ENCODE measurements around the gene CELF2. TPM values are rescaled to one million over a fixed set of nuclear protein-coding genes. Genes with fewer than 3 reads are reported as not detected.

CELF2 gene
- total and polyA plus RNA-seq, 7 donors, result 6.0 to 83.1 (median 48.9) TPM

GRCh38 chr10:11138314-11139033 lies 120.8 kb downstream of the CELF2 start:
- H3K27ac ChIP-seq, result no peak overlapping the region
- intact Hi-C loops (cut with DNase I), result no loop called here
- H3K4me3 ChIP-seq, result no peak overlapping the region
- no peaks in the 10 kb centered on the region for H3K9me3 ChIP-seq
- H3K4me1 ChIP-seq, result peaks cover 0 to 16% (median 8%) of the 10 kb centered on the region in 4 donors
- no peaks in the 10 kb centered on the region for H3K27me3 ChIP-seq
- WGBS, 2 donors, result 67 to 73% methylated on average over 9 of the region's 9 CpGs
- H3K36me3 ChIP-seq, result no peaks in the 10 kb centered on the region
- no peak for DNase-seq
- TF ChIP-seq, protein P1, sequence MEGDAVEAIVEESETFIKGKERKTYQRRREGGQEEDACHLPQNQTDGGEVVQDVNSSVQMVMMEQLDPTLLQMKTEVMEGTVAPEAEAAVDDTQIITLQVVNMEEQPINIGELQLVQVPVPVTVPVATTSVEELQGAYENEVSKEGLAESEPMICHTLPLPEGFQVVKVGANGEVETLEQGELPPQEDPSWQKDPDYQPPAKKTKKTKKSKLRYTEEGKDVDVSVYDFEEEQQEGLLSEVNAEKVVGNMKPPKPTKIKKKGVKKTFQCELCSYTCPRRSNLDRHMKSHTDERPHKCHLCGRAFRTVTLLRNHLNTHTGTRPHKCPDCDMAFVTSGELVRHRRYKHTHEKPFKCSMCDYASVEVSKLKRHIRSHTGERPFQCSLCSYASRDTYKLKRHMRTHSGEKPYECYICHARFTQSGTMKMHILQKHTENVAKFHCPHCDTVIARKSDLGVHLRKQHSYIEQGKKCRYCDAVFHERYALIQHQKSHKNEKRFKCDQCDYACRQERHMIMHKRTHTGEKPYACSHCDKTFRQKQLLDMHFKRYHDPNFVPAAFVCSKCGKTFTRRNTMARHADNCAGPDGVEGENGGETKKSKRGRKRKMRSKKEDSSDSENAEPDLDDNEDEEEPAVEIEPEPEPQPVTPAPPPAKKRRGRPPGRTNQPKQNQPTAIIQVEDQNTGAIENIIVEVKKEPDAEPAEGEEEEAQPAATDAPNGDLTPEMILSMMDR (IDR thresholded peaks at IDR 0.05), result no peak
- TF ChIP-seq POLR2A (IDR thresholded peaks at IDR 0.05), result no peak

- WGBS, 2 donors, result 85 to 89% methylated on average over 6 of the region's 6 CpGs
- no peaks in the 10 kb centered on the region for H3K9me3 ChIP-seq
- H3K4me1 ChIP-seq, result peaks cover 0 to 36% (median 19%) of the 10 kb centered on the region in 4 donors
- no peak overlapping the region for H3K27ac ChIP-seq
- intact Hi-C loops (cut with DNase I), result no loop called here
- no peaks in the 10 kb centered on the region for H3K36me3 ChIP-seq
- H3K27me3 ChIP-seq, result no peaks in the 10 kb centered on the region
- TF ChIP-seq POLR2AphosphoS5 (IDR thresholded peaks at IDR 0.05) (no peak), POLR2A (IDR thresholded peaks at IDR 0.05) (no peak), EP300 (IDR thresholded peaks at IDR 0.05) (no peak)
- TF ChIP-seq, protein P1 (IDR thresholded peaks at IDR 0.05), result no peak
- no peak overlapping the region for H3K4me3 ChIP-seq
- DNase-seq, result no peak
Measured at GRCh38 chr10:11140963-11141362, 123.3 kb downstream of the CELF2 start.

GRCh38 chr10:11141571-11142091 lies 124.0 kb downstream of the CELF2 start:
- no peak for TF ChIP-seq POLR2A (IDR thresholded peaks at IDR 0.05)
- no peak for TF ChIP-seq POLR2AphosphoS5 (IDR thresholded peaks at IDR 0.05)
- TF ChIP-seq, protein P1 (IDR thresholded peaks at IDR 0.05), result no peak
- TF ChIP-seq EP300 (IDR thresholded peaks at IDR 0.05), result no peak
- intact Hi-C loops (cut with DNase I), result no loop called here
- Histone ChIP-seq H3K36me3 (no peaks in the 10 kb centered on the region), H3K4me1 (peaks cover 0 to 36% (median 22%) of the 10 kb centered on the region in 4 donors), H3K27me3 (no peaks in the 10 kb centered on the region), H3K27ac (no peak overlapping the region), H3K4me3 (no peak overlapping the region), H3K9me3 (no peaks in the 10 kb centered on the region)
- 17 to 52% methylated on average over 3 of the region's 3 CpGs for WGBS, 2 donors
- DNase-seq, result no peak

GRCh38 chr10:11142777-11143176 lies 125.1 kb downstream of the CELF2 start:
- 84 to 91% methylated on average over 8 of the region's 8 CpGs for WGBS, 2 donors
- H3K27me3 ChIP-seq, result no peaks in the 10 kb centered on the region
- H3K27ac ChIP-seq, result no peak overlapping the region
- H3K4me1 ChIP-seq, result peaks cover 0 to 46% (median 30%) of the 10 kb centered on the region in 4 donors
- H3K9me3 ChIP-seq, result no peaks in the 10 kb centered on the region
- no peak for DNase-seq
- TF ChIP-seq, protein P1 (IDR thresholded peaks at IDR 0.05), result no peak
- no peak overlapping the region for H3K4me3 ChIP-seq
- H3K36me3 ChIP-seq, result no peaks in the 10 kb centered on the region
- intact Hi-C loops (cut with DNase I), result no loop called here

DNA sequence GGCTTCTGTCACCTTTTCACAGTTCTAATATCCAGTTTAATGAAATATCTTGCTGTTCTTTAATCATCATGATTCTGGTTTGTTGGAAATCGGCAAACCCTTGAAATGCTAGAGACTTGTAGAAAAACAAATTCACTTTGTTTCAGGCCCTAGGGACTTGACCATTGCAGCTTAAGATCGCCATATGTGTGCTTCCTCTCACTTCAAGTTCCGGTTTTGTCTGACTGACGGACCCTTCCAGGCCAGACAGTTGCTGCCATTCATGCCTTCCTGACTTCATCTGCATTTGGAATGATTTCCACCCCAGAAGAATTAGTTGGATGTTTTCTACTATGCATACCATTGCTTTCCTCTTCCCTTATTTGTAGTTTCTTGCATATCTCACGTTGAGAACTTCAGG lies 125.6 kb downstream of the CELF2 start:
- peaks cover 0 to 43% (median 30%) of the 10 kb centered on the region in 4 donors for H3K4me1 ChIP-seq

More for the DNA sequence above, 125.6 kb downstream of the CELF2 start:
- no peaks in the 10 kb centered on the region for H3K9me3 ChIP-seq
- 75 to 93% methylated on average over 5 of the region's 5 CpGs for WGBS, 2 donors
- intact Hi-C loops (cut with DNase I), result no loop called here
- no peak overlapping the region for H3K4me3 ChIP-seq
- DNase-seq, result no peak
- no peaks in the 10 kb centered on the region for H3K36me3 ChIP-seq
- no peak for TF ChIP-seq POLR2AphosphoS5 (IDR thresholded peaks at IDR 0.05)
- no peak for TF ChIP-seq EP300 (IDR thresholded peaks at IDR 0.05)
- TF ChIP-seq, protein P1 (IDR thresholded peaks at IDR 0.05), result no peak
- no peak for TF ChIP-seq POLR2A (IDR thresholded peaks at IDR 0.05)
- H3K27ac ChIP-seq, result no peak overlapping the region
- no peaks in the 10 kb centered on the region for H3K27me3 ChIP-seq

Measured in sigmoid colon (tissue), 7 donors.